GM19099 (cell line): Measurements from ENCODE around the gene ADA.

ENCODE experiments used
- POLR2A ChIP-seq: IDR thresholded peaks from 3 replicates; pipeline ENCODE4 v1.6.1; 2011; ENCODE audit warnings: low read depth; ENCODE audit not compliant: insufficient read length; ENCODE audit errors: extremely low read depth

Gene ADA

DNA sequence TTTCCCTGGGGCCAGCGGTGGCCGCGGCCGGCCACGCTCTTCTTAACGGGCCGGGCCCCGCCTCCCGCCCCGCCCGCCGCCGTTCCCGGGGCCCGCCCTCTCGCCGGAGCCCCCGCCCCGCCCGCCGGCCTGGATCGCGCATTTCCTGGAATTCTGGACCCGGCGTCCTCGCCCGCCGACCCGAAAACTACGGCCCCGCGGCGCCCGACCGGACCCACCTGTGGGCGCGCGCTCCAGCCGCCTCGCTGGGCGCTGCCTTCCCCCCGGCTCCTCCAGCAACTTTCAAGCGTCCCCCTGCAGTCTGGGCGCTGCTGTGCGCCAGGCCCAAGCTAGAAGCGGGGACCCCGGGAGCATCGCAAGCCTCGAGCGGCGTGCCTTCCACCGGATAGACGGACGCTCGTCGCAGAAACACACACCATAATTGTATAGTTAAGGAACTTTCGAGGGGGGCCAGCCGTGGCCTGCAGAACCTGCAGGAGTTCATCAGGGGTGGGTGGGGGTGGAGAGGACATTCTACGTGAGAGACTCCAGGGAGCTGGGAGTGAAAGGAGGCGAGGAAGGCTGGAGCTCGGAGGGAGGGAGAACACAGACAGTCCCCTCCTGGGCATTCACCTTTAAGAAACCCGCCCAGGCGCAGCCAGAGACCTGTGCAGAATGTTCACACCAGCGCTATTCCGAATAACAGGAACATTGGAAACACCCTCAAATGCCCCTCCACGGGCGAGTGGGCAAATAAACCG lies at the start of gene ADA:
Gene ADA, minus strand, starts transcription at position 16 of the 740 bp plus-strand sequence. CDS start 92 bp downstream, outside the sequence.
- TF ChIP-seq POLR2A = no peak

DNA sequence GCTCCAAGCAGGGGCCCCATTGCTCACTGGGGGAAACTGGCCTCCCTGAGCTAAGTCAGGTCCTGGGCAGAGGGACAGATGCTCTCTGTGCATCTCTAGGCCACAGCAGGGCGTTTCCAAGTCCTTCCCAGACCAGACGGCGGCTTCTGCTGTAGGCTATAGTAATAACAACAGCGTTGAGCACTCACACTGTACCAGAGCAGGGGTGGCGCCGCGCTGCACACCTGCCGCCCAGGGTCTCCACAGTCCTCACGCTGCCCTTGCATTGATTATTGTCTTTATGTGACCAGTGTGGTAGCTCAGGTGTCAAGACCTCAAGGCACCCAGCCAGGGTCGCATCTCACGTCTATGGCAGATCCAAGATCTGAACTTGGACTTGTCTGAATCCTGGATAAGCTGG lies 48.8 kb upstream of the ADA start:
- no peak for TF ChIP-seq POLR2A

DNA sequence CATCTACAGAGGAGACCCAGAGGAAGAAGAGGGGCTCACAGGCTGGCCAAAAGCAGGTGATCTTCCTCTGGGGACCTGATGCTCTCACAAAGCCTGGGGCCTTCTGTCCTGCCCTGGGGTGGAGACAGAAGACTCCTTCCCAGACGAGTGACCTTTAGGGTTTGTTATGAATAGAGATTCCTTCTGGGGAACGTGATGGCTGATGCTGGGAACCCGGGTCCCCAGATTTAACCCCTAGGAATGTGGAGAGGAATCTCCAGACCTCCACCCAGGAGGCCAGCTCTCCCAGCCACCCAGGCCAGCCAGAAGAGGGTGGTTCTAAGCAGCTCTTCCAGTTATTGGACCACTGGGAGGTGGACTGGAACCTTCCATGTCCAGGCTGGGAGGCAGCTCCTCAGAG lies 46.9 kb upstream of the ADA start:
- no peak for TF ChIP-seq POLR2A

DNA sequence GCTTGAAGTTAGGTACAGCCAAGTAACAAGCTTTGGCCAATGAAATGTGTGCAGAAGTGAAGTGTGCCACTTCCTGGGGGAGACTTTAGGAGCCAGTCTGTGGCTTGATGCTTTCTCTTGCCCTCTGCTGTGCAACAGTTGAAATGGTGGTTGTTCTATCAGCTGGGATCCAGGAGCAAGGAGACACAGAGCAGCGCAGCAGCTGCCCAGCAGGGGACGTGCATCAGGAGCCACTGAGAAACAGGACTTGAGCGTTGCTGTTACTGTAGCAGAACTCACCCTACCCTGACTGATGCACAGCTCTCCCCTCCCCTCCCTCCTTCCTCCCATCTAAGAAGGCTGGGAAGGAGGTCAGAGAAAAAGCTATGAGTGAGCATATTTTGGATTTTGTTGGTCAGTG lies 44.8 kb upstream of the ADA start:
- TF ChIP-seq POLR2A = no peak

DNA sequence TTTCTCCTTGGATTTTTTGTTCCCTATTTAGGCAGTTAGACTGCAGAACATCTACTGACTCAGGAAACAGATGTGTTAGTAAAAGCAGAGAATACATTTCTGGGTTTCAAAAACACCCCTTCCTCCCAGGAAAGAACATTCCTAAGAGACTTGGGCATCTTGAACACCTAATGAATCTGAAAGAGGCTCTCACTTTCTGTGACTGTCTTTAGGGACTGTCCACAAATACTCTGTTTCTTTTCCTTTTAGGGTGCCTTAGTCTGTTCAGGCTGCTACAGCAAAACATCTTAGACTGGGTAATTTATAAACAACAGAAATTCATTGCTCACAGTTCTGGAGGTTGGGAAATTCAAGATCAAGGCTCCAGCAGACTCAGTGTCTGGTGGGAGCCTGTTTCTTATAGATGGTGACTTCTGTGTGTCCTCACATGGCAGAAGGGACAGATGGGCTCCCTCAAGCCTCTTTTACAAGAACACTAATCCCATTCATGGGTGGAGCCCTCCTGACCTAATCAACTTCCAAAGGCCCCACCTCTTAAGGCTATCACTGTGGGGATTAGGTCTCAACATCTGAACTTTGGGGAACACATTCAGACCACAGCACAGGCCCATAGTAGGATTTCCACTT lies 44.3 kb upstream of the ADA start:
- no peak for TF ChIP-seq POLR2A

DNA sequence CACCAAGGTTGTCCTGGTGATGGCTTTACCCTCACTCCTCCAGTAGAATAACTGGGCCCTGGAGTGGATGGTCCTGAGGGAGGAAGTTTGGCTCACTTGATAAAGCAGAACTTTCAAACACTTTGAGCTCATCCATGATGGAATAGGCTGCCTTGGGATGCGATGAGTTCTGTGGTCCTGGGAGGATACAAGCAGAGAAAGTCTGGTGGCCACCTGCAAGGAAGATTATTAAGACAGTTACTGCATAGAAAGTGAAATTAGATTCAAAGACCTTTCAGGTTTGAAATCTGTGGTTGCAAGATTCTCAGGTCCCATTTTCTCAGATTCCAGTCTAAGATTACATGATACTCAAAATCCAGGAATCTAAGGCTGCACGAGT lies 43.8 kb upstream of the ADA start:
- no peak for TF ChIP-seq POLR2A

DNA sequence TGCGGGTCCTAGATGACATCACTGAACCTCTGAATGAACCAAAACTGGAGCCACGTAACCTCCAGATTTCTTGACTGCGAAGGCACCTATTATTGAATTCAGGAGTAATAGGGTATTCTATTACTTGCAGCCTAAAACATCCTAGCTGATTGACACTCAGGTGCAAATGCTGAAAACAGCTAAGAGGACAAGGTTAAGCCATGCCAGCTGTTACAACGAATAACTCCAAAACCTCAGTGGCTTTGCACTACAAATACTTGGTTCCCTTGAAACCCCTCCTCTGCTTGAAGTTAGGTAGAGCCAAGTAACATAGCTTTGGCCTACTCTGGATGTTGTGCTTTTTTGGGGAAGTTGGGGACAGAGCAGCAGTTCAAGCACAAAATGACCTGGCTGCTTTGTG lies 42.7 kb upstream of the ADA start:
- no peak for TF ChIP-seq POLR2A

DNA sequence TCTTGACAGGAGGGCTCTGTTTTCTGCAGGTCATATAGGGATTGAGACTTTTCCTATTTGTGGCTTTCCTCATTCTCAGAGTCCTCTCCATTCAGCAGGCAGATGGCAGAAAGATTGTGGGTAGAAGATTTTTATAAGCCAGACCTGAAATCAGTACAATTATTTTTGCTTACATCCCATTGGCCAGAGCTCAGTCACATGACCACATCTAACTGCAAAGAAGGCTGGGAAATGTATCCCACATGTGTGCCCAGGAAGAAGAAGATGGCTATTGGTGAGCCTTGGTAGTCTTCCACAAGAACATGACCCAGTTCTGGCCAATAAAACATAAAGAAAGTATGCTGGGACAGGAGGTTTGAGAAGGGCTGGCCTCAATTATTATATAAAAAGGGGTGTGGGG lies 42.1 kb upstream of the ADA start:
- TF ChIP-seq POLR2A = no peak

DNA sequence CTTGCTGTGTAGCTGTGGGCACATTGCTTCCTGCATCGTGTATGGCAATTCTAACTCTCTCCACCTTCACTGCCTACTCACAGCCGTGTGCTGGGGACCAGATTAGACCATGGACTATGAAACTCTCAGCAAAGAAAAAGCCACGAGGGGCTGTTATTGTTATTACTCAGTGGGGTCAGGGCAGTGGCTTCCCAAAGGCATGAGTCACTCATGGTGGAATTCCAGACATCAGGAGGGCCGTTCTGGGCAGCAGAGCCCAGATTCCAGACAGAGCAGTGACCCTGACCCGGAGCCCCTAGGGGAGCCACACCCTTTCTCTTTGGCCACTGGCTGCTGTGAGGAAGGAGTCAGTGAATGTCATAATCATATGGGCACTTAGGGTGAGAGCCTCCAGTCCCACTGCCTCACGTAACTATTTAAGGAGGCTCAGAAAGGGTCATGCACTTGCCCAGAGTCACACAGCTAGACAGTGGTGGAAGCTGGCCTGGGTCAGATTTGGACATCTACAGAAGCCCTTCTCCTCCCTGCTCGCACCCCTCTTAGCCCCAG lies 41.5 kb upstream of the ADA start:
- TF ChIP-seq POLR2A = no peak

DNA sequence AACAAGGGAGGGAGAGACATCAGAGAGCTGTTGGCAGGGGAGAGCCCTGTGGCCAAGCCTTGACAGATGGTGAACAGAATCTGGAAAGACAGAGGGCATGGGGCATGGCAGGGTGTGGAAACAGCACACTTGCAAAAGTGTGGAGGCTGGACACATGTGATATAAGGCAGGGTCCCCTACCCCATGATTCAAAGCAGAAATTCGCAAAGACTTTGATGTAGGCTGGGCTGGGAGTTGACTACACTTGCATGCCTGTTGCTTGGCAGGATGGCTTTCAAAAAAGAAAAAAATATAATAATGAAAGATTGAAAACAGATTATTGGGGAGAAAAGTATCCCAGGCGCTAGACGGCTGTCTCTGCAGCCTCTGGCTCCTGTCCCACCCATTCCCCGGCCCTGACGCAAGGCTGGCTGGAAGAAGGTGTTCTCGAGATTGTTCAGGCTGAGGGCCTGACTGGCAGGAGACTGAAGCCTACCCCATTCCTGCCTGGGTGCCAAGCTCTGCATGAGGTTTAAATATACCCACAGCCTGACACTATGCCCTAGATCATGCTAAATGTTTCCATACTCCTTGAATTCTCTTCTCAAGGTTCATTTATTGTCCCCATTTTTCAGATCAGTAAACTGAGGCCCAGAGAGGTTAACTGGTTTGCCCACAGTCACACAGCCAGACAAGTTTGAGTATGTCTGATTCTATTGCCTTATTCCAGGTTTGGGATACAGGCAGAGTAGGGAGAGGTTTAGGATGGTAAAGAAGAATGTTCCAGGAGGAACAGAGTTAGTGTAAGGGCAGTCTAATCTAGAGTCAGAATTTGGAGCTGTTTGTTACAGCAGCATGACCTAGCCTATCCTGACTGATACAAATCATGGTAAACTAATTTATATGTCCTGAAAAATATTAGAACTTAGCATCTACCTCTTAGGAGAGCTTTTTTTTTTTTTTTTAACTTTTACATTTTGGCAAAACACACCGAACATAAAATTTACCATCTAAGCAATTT lies 40.2 kb upstream of the ADA start:
- no peak for TF ChIP-seq POLR2A

DNA sequence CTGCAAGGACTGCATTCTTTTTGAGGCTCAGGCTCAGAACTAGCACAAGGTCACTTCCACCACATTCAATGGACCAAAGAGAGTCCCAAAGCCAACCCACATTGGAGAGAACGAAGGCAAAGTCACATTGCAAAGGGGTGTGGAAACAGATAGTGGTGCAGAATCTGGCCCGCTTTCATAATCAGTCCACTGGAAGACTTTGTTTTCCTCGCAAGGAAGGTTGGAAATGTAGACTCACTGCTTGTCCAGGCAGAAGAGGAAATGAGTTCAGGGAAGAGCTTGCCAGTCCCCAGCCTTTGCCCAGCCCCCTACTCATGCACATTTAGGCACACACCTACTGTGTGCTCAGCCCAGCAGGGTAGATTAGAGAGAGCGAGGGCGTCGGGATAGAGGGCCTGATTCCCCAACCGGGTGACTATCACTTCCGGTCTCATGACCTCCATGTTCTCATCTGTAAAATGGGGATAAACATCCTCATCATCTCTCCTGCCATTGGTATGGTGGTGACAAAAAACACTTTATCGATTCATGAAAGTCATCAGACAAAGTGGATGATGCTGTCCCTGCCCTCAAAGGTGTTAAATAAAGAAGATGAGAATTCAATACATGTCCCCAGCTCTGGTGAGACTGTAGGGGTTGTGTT lies 39.4 kb upstream of the ADA start:
- TF ChIP-seq POLR2A = no peak

DNA sequence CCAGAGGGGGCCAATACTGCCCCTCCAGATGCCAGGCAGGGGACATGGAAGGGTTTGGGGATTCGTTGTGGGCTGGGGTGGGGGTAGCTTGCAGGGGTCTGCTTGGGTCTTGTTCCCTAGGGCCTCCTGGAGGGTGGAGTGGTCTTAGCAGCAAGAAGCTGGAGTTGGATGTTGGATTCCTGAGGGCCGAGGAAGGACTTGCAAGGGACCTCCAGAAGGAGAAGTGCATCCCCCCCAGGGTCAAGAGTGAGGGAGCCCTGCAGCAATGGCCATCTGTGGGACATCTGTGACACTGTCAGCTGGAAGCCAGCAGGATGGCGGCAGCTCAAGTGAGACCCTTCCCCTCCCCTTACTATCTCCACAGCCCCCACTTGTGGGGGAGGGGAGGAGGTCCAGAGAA lies 38.3 kb upstream of the ADA start:
- no peak for TF ChIP-seq POLR2A

DNA sequence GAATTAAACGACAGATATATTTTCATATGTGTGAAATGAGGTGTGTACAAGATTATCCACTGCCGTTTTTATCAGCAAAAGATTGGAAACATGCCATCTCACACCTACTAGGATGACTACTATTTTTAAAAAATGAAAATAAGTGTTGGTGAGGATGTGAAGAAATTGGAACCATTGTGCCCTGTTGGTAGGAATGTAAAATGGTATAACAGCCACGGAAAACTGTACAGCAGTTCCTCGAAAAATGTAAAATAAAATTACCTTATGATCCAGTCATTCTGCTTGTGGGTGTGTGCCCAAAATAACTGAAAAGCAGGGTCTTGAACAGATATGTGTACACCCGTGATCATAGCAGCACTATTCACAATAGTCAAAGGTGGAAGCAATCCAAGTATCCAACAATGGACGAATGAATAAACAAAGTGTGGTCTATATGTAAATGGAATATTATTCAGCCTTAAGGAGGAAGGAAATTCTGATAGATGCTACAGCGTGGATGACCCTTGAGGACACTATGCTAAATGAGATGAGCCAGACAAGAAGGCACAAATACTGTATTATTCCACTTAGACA lies 36.6 kb upstream of the ADA start:
- TF ChIP-seq POLR2A = no peak

DNA sequence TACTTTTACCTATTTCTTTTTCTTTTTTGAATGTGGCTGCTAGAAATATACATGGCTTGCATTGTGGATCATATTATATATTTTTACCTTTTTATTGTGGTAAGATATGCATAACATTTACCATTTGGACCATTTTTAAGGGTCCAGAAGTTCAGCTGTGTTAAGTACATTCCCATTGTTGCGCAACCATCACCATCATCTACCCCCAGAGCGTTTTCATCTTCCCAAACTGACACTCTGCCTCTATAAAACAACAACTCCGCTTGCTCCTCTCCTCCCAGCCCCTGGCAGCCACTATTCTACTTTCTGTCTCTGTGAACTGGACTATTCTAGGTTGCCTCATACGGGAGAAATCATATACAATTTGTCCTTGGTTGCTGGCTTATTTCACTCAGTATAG lies 35.4 kb upstream of the ADA start:
- no peak for TF ChIP-seq POLR2A
